KBM-7 (cell line): ENCODE data around the gene P2RX5.
"Not testable (repeated sequence)": the region's sequence is repeated elsewhere in the genome, so short reads cannot be mapped to it uniquely, and the experiment has no call there.

ENCODE experiments used
- DNase-seq: peaks from one replicate; pipeline ENCODE4 v3.0.0-alpha.2; 2015
- in situ Hi-C: fragments of 300-500 bp; cut with MboI; formaldehyde crosslinking; loops from 2 replicates; pipeline ENCODE4 v1.14.3; 2020; ENCODE audit warnings: low sequenced_read_pairs, low pct_unique_long_range_greater_than_20kb, mixed read lengths

The P2RX5 gene

DNA sequence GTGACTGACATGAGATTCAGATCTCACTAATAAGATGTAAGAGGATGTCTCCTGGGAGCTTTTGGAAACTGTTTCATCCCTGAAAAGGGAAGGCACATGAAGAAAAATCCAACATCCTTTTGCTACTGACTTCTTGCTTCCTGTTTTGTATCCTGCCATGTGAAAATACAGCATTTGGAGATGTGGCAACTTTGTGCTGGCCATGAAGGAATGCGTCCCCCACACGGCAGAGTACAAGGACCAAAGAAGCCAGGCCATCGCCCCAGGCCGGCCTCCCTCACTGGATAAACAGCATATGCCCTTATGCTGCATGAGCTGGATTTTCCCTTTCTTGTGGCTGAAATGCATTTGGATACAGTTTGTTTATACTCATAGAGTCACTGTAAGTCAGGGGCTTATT lies 22.2 kb upstream of the P2RX5 start:
- in situ Hi-C loops, result no loop called here

DNA sequence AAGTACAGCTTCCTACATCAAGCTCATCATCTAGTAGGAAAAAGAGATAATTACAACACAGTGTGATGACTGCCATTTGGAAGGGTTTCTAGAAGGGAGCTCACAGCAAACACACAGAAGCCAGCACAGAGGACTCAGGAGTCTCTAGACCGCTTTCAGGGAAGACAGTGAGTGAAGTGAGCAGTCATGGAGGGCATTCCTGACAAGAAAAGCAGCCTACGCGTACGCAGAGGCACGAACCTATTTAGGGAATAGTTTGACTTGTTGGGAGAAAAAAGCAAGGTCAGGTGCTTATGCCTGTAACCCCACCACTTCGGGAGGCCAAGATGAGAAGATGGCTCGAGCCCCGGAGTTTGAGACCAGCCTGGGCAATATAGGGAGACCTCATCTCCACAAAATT lies 19.3 kb upstream of the P2RX5 start:
- in situ Hi-C loops, result no loop called here
- DNase-seq, result no peak

More for the DNA sequence above, 22.2 kb upstream of the P2RX5 start:
- DNase-seq, result no peak

GRCh38 chr17:3712811-3713463 lies 17.0 kb upstream of the P2RX5 start:
- no peak for DNase-seq
- in situ Hi-C loops, result no loop called here

- in situ Hi-C loops, result no loop called here
- no peak for DNase-seq
Observed at GRCh38 chr17:3710951-3711383, 15.0 kb upstream of the P2RX5 start.

DNA sequence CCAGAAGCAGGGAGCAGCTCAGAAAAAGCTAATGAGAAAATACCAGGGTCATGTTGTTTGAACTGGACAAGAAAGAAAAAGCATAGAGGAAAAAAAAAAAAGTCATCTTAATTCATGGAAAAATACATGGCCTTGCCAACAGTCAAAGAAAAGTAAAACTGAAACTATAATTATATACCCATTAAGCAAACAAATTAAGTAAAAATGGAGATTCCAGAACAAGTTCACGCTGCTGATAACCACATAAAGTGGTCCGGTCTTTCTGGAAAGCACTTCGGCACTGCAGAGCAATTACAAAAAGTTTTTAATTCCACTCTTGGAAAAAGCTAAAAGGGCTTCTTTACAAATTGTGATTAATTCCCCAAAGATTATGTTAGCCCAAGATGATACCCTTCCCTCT lies 12.4 kb upstream of the P2RX5 start:
- no peak for DNase-seq
- in situ Hi-C loops, result no loop called here

- in situ Hi-C loops, result not testable (repeated sequence)
Observed at GRCh38 chr17:3705718-3705984, 9.7 kb upstream of the P2RX5 start.

GRCh38 chr17:3704931-3705717 lies 9.2 kb upstream of the P2RX5 start:
- in situ Hi-C loops, result no loop called here
- DNase-seq, result no peak

More at GRCh38 chr17:3705718-3705984, 9.7 kb upstream of the P2RX5 start:
- DNase-seq, result not testable (repeated sequence)

DNA sequence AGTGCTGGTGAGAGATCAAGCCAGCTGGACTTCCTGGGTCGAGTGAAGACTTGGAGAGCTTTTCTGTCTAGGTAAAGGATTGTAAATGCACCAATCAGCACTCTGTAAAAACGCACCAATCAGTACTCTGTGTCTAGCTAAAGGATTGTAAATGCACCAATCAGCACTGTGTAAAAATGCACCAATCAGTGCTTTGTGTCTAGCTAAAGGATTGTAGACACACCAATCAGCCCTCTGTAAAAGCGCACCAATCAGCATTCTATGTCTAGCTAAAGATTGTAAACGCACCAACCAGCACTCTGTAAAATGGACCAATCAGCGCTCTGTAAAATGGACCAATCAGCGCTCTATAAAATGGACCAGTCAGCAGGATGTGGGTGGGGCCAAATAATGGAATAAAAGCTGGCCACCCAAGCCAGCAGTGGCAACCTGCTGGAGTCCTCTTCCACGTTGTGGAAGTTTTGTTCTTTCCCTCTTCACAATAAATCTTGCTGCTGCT lies 6.1 kb upstream of the P2RX5 start:
- in situ Hi-C loops, DNase-seq: not testable (repeated sequence)

GRCh38 chr17:3699951-3700350 lies 4.0 kb upstream of the P2RX5 start:
- in situ Hi-C loops, result no loop called here
- no peak for DNase-seq

- in situ Hi-C loops, result no loop called here
Observed at GRCh38 chr17:3698139-3698538, 2.2 kb upstream of the P2RX5 start.

GRCh38 chr17:3697103-3697476 lies 1.1 kb upstream of the P2RX5 start:
- in situ Hi-C loops, result no loop called here
- DNase-seq, result no peak

More at GRCh38 chr17:3698139-3698538, 2.2 kb upstream of the P2RX5 start:
- no peak for DNase-seq

GRCh38 chr17:3695129-3695722 lies 729 bp downstream of the P2RX5 start:
- in situ Hi-C loops, result no loop called here
- no peak for DNase-seq

GRCh38 chr17:3693829-3694231 lies 2.1 kb downstream of the P2RX5 start:
- no peak for DNase-seq
- in situ Hi-C loops, result no loop called here

- in situ Hi-C loops, result no loop called here
Observed at GRCh38 chr17:3693141-3693540, 2.8 kb downstream of the P2RX5 start.

DNA sequence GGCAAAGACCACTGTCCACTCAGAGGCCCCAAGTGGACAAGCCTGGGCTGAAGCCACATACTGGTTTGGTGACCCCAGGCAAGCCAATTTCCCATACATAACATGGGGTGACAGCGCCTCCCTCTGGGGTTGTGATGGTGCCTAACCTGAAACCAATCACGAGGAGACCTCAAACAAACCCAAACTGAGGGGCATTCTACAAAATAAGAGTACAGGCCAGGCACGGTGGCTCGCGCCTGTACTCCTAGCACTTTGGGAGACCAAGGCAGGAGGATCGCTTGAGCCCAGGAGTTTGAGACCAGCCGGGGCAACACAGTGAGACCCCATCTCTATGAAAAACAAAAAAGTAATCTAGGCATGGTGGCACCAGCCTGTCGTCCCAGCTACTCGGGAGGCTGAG lies 3.6 kb downstream of the P2RX5 start:
- in situ Hi-C loops, result no loop called here

More at GRCh38 chr17:3693141-3693540, 2.8 kb downstream of the P2RX5 start:
- no peak for DNase-seq

DNA sequence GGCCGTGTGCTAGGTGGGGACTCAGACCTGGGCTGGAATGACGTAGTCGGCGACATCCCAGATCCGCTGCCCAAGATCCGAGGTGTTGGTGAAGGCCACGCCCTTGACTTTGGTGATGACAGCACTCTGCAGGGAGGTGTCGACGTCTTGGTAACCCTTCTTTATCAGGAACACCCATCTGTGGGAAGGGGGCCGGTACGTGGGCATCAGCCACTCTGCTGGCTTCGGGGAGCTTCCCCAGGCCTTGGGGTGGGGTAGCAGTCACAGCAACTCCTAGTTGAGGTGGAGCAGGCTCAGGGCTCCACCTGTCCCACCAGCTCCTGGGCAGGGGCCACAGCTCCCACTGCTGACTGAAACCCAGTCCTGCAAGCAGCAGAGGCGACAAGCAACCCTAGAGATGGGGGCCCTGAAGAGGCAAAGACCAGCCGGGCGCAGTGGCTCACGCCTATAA lies 4.3 kb downstream of the P2RX5 start:
- DNase-seq, result no peak
- in situ Hi-C loops, result no loop called here

More for the DNA sequence above, 3.6 kb downstream of the P2RX5 start:
- no peak for DNase-seq

DNA sequence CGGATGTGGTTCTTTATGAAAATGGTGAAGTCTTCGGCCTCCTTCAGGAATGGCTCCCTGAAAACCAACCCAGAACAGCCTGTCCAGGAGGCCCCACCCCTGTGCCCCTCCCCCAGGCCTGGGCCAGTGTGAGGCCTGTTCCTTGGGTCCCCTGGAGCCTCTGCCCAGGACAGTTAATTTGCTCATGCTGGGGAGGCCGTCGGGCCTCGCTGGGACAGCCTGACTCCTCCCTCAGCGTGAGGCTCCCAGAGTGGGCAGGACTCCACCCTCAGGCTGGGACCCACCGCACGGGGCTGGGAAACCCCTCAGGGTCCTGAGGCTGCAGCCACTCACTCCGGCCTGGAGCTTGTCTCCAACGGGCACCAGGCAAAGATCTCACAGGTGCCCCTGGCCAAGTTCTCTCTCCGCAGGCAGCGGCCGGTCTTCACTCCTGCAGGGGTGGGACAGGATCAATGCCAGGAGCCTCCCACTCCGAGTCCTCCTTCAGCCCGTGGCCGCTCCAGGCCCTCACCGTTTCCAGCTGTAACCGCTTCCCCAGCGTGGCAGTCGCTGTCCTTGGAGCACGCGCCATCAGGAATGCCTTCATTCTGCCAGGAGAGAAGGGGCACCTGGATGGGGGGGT lies 5.8 kb downstream of the P2RX5 start:
- in situ Hi-C loops, result no loop called here

DNA sequence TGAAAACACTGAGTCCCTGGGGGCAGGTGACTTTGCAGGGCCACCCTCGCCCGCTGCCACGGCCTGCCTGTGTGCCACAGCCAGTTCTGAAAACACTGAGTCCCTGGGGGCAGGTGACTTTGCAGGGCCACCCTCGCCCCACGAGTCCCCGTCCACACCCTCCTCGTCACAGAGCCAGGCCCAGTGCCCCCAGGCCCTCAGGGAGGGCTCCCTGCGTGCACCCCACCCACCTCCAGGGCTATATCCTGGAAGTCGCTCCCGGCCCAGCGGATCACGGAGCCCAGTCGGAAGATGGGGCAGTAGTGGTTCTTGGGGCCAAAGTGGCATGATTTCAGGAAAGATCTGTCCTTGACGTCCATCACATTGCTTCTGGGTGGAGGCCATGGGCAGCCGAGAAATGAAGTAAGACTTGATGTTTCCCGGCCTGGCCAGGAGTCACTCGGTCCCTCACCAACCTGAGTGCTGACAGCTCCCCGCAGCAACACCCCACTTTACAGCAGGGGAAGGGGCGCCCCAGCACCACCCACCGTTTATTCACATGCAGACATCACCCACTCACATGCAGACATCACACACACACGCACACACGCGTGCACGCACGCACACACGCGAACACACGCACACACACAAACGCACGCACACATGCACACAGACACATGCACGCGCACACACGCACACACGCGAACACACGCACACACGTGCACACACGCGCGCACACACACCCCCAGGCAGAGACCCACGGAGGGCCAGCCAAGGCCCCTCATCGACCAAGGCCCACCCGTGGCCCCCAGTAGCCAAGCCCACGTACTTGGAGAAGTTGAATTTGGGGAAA lies 6.5 kb downstream of the P2RX5 start:
- in situ Hi-C loops, result no loop called here
- no peak for DNase-seq

More for the DNA sequence above, 5.8 kb downstream of the P2RX5 start:
- no peak for DNase-seq

GRCh38 chr17:3688852-3689261 lies 7.1 kb downstream of the P2RX5 start:
- in situ Hi-C loops, result no loop called here
- DNase-seq, result no peak
